ENCODE results near the gene REV3L. TPM values are rescaled to one million over a fixed set of nuclear protein-coding genes. Genes with fewer than 3 reads are reported as not detected.

Gene REV3L
- polyA plus RNA-seq, 2 of the 4 experiments (the other 2 are of a cell fraction), result 4.1 to 12.4 TPM

GRCh38 chr6:111439171-111439570 is 43.8 kb downstream of the REV3L start:
- ChIA-PET CTCF (no interaction called here), POLR2A (no interaction called here)
- no peak for ATAC-seq
- TF ChIP-seq CHD2 (IDR thresholded peaks at IDR 0.05; ENCODE audit: low read length, partially characterized antibody), result no peak
- TF ChIP-seq BHLHE40 (IDR thresholded peaks at IDR 0.05; ENCODE audit: low read depth, low read length), result no peak
- TF ChIP-seq MAZ (IDR thresholded peaks at IDR 0.05; ENCODE audit: borderline replicate concordance, low read depth, low read length), result no peak
- no peak for FAIRE-seq
- no peak overlapping the region for H3K4me2 ChIP-seq
- no peaks in the 10 kb centered on the region; the same call in 2 of the 3 replicates for H3K9me3 ChIP-seq
- WGBS (ENCODE audit: missing lambda C conversion rate), result 93% methylated on average over 4 of the region's 4 CpGs
- no peak overlapping the region for H3K4me3 ChIP-seq
- H3K27ac ChIP-seq, result no peak overlapping the region
- no peak for DNase-seq (ENCODE audit: low read depth in 1 of 2, low spot score in 1 of 2)
- H3K4me1 ChIP-seq, result no peaks in the 10 kb centered on the region

- no peak for TF ChIP-seq CBX2 (IDR thresholded peaks at IDR 0.05; ENCODE audit: borderline replicate concordance, low read depth)
- no peak for FAIRE-seq
- Histone ChIP-seq H3K4me3 (no peak overlapping the region), H3K4me2 (no peak overlapping the region), H3K9me3 (no peaks in the 10 kb centered on the region; the same call in 2 of the 3 replicates), H3K4me1 (no peaks in the 10 kb centered on the region), H3K27ac (no peak overlapping the region)
- 100% methylated on average over 2 of the region's 2 CpGs for WGBS (ENCODE audit: missing lambda C conversion rate)
- no peak for ATAC-seq
- POLR2A ChIA-PET, result no interaction called here
- DNase-seq (ENCODE audit: low read depth in 1 of 2, low spot score in 1 of 2), result no peak
- CTCF ChIA-PET, result interaction anchor here (0.6 kb wide), 1 partner anchor 24 kb away, joined by 3 read pairs; no protein-coding TSS in a partner anchor
Observed at GRCh38 chr6:111437573-111437972, 45.4 kb downstream of the REV3L start.

- ChIA-PET POLR2A (no interaction called here), CTCF (interaction anchor here (0.7 kb wide), 1 partner anchor 77 kb away, joined by 3 read pairs; no protein-coding TSS in a partner anchor)
- Histone ChIP-seq H3K9me3 (peaks cover 8% of the 10 kb centered on the region; the same call in 2 of the 3 replicates), H3K27ac (no peak overlapping the region), H3K4me3 (no peak overlapping the region), H3K4me1 (no peaks in the 10 kb centered on the region), H3K4me2 (no peak overlapping the region)
- FAIRE-seq (no peak), DNase-seq (ENCODE audit: low read depth in 1 of 2, low spot score in 1 of 2) (no peak), ATAC-seq (no peak)
- TF ChIP-seq EHMT2 (IDR thresholded peaks at IDR 0.05; ENCODE audit: low read depth) (no peak), RARB (CRISPR knock-in tag; IDR thresholded peaks at IDR 0.05) (no peak), CBX2 (IDR thresholded peaks at IDR 0.05; ENCODE audit: borderline replicate concordance, low read depth) (no peak), CEBPB (IDR thresholded peaks at IDR 0.05) (no peak), EHF (CRISPR knock-in tag; IDR thresholded peaks at IDR 0.05) (no peak), E2F6 (IDR thresholded peaks at IDR 0.05; ENCODE audit: borderline replicate concordance, low read depth) (no peak)
- 100% methylated on average over 1 of the region's 1 CpG for WGBS (ENCODE audit: missing lambda C conversion rate)
Observed at GRCh38 chr6:111432511-111432910, 50.5 kb downstream of the REV3L start.

- DNase-seq (ENCODE audit: low read depth in 1 of 2, low spot score in 1 of 2), result no peak
- Histone ChIP-seq H3K4me3 (no peak overlapping the region), H3K4me2 (no peak overlapping the region), H3K4me1 (peaks cover 11% of the 10 kb centered on the region; the same call in 2 of the 3 replicates), H3K27ac (no peak overlapping the region), H3K9me3 (peaks cover 8% of the 10 kb centered on the region; the same call in 2 of the 3 replicates)
- CTCF ChIA-PET, result no interaction called here
- POLR2A ChIA-PET, result no interaction called here
- 94% methylated on average over 11 of the region's 11 CpGs for WGBS (ENCODE audit: missing lambda C conversion rate)
- no peak for ATAC-seq
- FAIRE-seq, result no peak
- TF ChIP-seq RCOR1 (IDR thresholded peaks at IDR 0.05; ENCODE audit: low read depth, low read length) (no peak), CBX8 (IDR thresholded peaks at IDR 0.05) (no peak), REST (IDR thresholded peaks at IDR 0.05) (no peak), TFCP2L1 (CRISPR knock-in tag; IDR thresholded peaks at IDR 0.05) (no peak), FOSB (CRISPR knock-in tag; IDR thresholded peaks at IDR 0.05) (no peak), MAZ (IDR thresholded peaks at IDR 0.05; ENCODE audit: borderline replicate concordance, low read depth, low read length) (no peak), NFE2L2 (conservative IDR thresholded peaks at IDR 0.05; ENCODE audit: low read length) (no peak), USF2 (IDR thresholded peaks at IDR 0.05) (no peak)
Observed at GRCh38 chr6:111430605-111431376, 52.2 kb downstream of the REV3L start.

Data from A549 (cell line).